ENCODE data around the gene STRIT1. TPM values are rescaled to one million over a fixed set of nuclear protein-coding genes. Genes with fewer than 3 reads are reported as not detected.

Gene STRIT1
- total RNA-seq (not detected), polyA plus RNA-seq (under 1 TPM in 1 of 2 donors, not detected in 1; 0.73 TPM)

- ATAC-seq (no peak), FAIRE-seq (no peak), DNase-seq (no peak)
- Histone ChIP-seq H3K27ac (no peak within 1 kb of the TSS), H3K27me3 (no peaks in the 10 kb centered on the region), H3K4me1 (no peaks in the 10 kb centered on the region), H3K4me3 (no peak within 1 kb of the TSS), H3K36me3 (no peaks in the 10 kb centered on the region), H3K9me3 (no peaks in the 10 kb centered on the region)
- TF ChIP-seq CTCF (IDR thresholded peaks at IDR 0.05): no peak
- WGBS, 2 donors: 58 to 73% methylated on average over 6 of the region's 6 CpGs
- intact Hi-C loops (cut with DNase I): no loop called here
These were observed at the start of gene STRIT1 for GRCh38 chr3:155293516-155293915. TSS of gene STRIT1 (minus strand) at chr3:155293683.

- no peak for FAIRE-seq
These were observed 48.9 kb upstream of the STRIT1 start for GRCh38 chr3:155342344-155342743.

GRCh38 chr3:155339052-155339451 is 45.6 kb upstream of the STRIT1 start:
- no peaks in the 10 kb centered on the region for H3K27me3 ChIP-seq
- H3K27ac ChIP-seq: no peak overlapping the region
- H3K4me3 ChIP-seq: no peak overlapping the region
- no peaks in the 10 kb centered on the region for H3K9me3 ChIP-seq
- ATAC-seq (no peak), DNase-seq (no peak), FAIRE-seq (no peak)
- H3K36me3 ChIP-seq: no peaks in the 10 kb centered on the region
- no peak for TF ChIP-seq CTCF (IDR thresholded peaks at IDR 0.05)
- intact Hi-C loops (cut with DNase I): no loop called here
- no peaks in the 10 kb centered on the region for H3K4me1 ChIP-seq

More at GRCh38 chr3:155342344-155342743, 48.9 kb upstream of the STRIT1 start:
- TF ChIP-seq CTCF (IDR thresholded peaks at IDR 0.05): no peak
- intact Hi-C loops (cut with DNase I): no loop called here
- H3K4me3 ChIP-seq: no peak overlapping the region
- no peaks in the 10 kb centered on the region for H3K27me3 ChIP-seq
- WGBS, 2 donors: 69 to 73% methylated on average over 3 of the region's 3 CpGs
- H3K27ac ChIP-seq: no peak overlapping the region
- no peaks in the 10 kb centered on the region for H3K4me1 ChIP-seq
- DNase-seq (no peak), ATAC-seq (no peak)
- no peaks in the 10 kb centered on the region for H3K36me3 ChIP-seq
- H3K9me3 ChIP-seq: no peaks in the 10 kb centered on the region

- H3K4me3 ChIP-seq: no peak overlapping the region
- no peak for FAIRE-seq
- no peak for TF ChIP-seq CTCF (IDR thresholded peaks at IDR 0.05)
- intact Hi-C loops (cut with DNase I): no loop called here
- H3K4me1 ChIP-seq: no peaks in the 10 kb centered on the region
- no peaks in the 10 kb centered on the region for H3K36me3 ChIP-seq
- WGBS, 2 donors: 76 to 77% methylated on average over 3 of the region's 3 CpGs
- no peaks in the 10 kb centered on the region for H3K27me3 ChIP-seq
- H3K27ac ChIP-seq: no peak overlapping the region
- no peak for DNase-seq
- no peak for ATAC-seq
- H3K9me3 ChIP-seq: no peaks in the 10 kb centered on the region
These were observed 42.4 kb upstream of the STRIT1 start for GRCh38 chr3:155335724-155336354.

DNA sequence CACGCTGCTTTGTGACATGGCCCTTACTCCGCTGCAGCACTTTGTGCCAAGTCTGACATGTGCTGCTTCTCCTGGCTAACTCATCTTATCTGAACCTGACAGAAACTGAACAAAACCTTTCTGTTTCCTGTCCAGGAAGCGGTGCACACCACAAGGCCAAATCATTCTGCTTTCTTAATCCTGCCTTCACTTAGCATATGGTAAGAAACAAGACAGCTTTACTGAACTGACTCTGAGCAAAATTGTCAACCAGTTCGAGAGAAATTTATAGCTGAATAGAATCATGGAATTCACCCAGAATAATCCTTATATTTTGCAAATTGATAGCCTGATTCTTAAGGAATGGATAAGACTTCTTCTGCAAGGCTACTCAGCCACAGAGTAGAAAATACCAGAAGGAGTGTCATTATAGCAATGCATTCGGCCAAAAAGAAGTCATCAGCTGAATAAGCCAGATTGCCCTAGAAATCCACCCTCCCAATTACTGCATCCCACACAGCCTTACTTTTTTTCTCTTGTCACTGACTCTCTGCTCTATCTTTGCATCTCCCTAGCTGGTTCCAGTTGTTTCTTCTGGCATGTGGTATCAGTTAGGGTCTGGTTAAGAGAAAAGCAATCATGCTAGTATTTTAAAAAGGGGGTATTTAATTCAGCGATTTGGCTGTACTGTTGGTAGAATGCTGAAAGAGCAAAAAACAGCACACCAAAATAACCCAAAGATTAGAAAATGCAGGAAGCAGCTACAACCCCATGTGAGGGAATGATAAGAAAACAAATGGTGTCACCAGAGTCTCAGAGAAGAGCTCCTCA is 41.6 kb upstream of the STRIT1 start:
- Histone ChIP-seq H3K9me3 (no peaks in the 10 kb centered on the region), H3K4me3 (no peak overlapping the region), H3K27me3 (no peaks in the 10 kb centered on the region), H3K36me3 (no peaks in the 10 kb centered on the region), H3K4me1 (no peaks in the 10 kb centered on the region), H3K27ac (no peak overlapping the region)
- ATAC-seq (peak in 2 of 4 donors; percentile 20 to 36), DNase-seq (no peak), FAIRE-seq (no peak)
- intact Hi-C loops (cut with DNase I): no loop called here
- WGBS, 2 donors: 45 to 48% methylated on average over 6 of the region's 6 CpGs
- no peak for TF ChIP-seq CTCF (IDR thresholded peaks at IDR 0.05)

Measured in pancreas (tissue), 10 donors.